HG03520 (cell line): ENCODE results near the gene KIFC1.
A peak's percentile ranks its signal among the peaks of the same experiment; 100 is the strongest.

Source experiments
- ATAC-seq: cut with Tn5 transposase; IDR thresholded peaks from one replicate; pipeline ENCODE4 v1.9.1; 2021; ENCODE audit warnings: mild to moderate bottlenecking, moderate library complexity; ENCODE audit not compliant: unreplicated experiment

The KIFC1 gene

GRCh38 chr6:33410050-33410710, 18.6 kb downstream of the KIFC1 start:
- peak; percentile 79 for ATAC-seq

DNA sequence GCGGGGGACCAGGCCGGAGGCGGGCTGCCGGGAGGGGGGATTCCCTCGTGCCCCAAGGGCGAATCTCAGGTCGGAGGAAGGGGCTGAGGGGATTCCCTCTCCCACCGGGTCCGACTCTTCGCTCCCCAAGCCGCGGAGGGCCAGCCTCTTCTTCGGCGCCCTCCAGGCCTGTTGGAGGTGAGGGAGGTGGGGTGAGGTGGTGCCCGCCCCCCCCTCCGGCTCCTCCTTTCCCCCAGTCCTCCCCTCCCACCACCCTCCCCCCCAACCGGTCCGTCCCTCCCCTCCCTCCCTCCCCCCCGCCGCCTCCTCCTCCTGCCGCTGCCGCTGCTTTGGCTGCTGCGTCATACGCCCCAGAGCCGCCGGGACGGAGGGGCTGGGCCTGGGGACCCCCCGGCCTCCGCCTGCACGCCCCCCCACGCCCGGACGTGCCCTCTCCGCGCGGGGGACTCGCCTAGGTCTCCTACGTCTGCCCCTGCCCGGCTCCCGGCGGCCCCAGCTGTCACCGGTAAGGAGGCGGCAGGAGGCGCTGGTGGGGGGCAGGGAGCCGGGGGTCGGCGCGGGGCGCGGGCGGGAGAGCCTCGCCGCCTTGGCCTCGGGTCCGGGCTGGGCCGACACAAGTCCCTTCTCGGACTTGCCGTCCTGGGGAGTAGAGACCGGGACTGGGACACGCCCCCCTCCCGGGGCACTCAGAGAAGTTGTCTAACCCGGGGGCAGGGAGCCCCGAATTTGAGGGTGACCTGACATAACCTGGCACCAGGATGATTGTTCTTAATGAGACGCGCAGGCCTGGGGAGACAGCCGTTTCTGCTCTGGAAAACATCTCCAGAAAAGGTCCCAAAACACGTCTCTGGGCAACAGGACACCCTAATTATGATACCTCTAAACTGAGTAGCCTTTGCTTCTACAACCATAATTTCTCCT, 19.3 kb downstream of the KIFC1 start, which contains the start of gene PHF1:
Gene PHF1, plus strand, starts transcription at position 304 of the 921 bp plus-strand sequence. CDS start 1,250 bp downstream, outside the sequence.
- peak; percentile 31 for ATAC-seq

- no peak for ATAC-seq
These were observed 20.0 kb downstream of the KIFC1 start for GRCh38 chr6:33411632-33412005.

- ATAC-seq, result no peak
These were observed 20.8 kb downstream of the KIFC1 start for GRCh38 chr6:33412140-33413009.

DNA sequence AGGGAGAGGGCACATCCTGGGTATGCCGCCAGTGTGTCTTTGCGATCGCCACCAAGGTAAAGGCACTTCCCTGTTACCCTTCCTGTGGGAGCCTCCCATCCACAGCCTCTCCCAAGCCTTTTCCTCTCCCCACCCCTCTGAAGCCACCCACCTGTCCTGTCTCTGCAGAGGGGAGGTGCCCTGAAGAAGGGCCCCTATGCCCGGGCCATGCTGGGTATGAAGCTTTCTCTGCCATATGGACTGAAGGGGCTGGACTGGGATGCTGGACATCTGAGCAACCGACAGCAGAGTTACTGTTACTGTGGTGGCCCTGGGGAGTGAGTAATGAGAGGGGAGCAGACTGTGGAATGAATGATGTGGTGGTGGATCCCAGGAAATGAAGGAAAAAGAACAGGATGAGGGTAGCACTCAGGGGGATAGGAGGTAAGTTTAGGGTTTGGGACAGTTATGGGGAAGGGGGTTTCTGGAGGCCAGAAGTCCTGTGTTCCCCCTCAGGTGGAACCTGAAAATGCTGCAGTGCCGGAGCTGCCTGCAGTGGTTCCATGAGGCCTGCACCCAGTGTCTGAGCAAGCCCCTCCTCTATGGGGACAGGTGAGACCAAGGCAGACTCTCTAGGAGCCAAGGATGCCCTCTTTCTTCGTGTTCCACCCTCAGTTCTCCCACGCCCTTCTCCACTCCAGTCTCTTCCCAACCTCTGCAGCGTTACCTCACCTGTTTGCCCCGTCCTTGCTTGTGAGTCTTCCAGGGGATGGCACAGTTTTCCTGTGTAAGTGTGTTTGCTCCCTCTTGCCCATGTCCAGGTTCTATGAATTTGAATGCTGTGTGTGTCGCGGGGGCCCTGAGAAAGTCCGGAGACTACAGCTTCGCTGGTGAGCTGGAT, 21.9 kb downstream of the KIFC1 start:
- no peak for ATAC-seq

GRCh38 chr6:33414592-33415271, 23.1 kb downstream of the KIFC1 start:
- ATAC-seq, result no peak

GRCh38 chr6:33415831-33416230, 24.2 kb downstream of the KIFC1 start:
- no peak for ATAC-seq

DNA sequence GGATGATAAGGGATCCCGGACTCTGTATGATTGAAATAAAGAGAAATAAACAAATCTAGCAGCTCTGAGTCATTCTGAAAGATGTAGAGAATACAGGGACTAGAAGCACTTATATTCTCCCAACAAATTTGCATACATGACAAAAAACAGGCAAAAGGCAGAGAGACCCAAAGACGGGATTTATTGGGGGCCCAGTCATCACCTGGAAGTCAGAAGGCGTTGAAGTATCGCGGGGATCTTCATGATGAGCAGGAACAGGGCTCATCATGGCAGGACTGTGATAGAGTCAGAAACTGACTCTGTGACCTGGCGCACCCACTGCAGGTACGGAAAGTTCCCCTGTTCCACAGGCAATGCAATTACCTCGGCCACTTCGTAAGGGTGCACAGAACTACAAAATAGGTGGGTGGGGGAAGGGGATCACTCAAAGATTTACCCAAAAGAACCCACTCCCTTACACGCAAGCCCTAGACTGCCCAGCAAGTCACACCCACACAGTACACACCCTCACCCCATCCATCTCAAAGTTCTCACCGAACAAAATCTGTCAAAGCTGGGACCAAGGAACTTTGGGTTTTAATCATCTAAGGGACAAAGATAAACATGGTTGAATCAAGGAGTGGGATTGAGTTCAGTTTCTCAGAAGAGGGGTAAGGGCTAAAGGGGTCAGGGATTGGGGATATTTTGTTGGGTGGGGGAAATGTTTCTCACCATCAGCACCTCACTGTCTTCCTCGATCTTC, 24.9 kb downstream of the KIFC1 start:
- ATAC-seq, result no peak

DNA sequence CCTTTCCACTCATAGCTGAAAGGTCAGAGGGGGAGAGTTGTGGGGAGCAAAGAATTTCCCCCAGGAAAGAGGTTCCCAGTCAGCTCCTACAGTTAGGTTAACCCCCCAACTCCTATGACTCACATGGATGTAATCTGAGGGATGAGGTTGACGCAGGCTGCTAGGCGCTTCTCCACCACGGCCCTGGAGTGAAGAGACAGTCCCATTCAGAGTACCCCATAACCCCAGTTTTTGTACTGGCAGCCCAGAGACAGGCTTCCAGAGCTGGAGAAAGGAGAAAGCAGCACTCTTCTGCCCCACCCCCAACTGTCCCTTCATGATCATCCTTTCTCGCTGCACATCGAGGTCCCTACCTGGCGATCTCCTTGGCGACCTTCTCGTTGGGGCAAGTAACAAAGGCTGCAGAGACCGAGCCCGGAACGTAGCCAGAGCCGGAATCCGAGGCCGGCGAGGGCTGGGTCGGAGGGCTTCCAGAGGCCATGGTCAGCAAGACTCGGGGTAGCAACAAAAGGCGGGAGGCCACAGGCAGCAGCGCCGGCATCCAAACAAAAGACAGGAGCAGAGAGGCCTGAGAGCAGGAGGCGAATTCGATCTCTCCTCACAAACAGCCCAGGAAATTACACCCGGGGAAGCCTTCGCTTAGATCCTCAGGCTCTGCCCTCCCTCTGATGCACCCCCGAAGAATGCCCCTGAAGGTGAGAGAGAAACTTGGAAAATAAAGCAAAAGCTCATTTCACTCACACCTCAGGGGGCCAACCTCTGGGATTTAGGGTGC, 25.7 kb downstream of the KIFC1 start:
- no peak for ATAC-seq

DNA sequence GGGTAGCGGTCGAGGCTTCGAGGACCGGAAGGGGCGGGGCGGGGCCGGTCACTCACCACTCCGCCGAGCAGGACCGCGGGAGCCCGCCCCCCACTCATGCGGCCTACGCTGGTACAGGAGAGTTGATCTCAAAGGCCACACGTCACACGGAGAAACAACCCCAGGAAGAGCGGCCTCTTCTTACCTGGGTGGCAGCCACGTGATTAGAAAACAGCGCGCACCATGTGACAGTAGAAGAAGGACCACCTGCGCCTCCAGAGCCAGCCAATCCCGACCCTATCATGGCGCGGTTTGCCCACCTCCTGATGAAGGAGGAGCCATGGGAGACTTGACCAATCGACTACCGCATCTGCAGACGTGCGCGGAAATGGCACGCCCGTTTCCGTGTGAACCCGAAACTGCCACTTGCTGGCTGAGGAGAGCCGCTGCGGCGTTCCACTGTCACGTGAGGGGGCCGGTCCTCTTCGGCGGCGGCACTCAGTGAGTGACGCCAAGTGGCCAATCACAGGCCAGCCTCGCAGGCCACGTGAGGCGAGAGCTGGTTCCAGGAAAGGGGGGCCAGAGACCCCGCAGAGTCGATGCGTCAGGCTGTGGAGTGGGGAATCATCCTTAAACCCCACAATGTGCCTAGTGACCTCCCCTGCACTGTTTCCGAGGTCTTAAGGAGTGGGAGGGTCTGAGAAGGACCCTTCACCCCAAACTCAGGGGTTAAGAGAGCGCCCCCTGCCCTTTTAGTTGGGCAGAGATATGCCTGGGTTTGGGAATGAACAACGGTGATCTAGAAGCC, 26.5 kb downstream of the KIFC1 start, which contains the start of gene CUTA:
Gene CUTA, minus strand, starts transcription at position 205 of the 787 bp plus-strand sequence. Its CDS starts 107 bp downstream, at position 98.
- peak; percentile 77 for ATAC-seq

GRCh38 chr6:33418690-33419291, 27.2 kb downstream of the KIFC1 start:
- ATAC-seq, result no peak

- ATAC-seq, result no peak
These were observed 28.2 kb downstream of the KIFC1 start, which contains the start of gene SYNGAP1 for GRCh38 chr6:33419580-33420490. Gene SYNGAP1, plus strand, starts transcription at chr6:33420065. Its CDS starts 200 bp downstream, at chr6:33420265.

- no peak for ATAC-seq
These were observed 29.1 kb downstream of the KIFC1 start for GRCh38 chr6:33420491-33421343.

GRCh38 chr6:33421344-33421643, 29.7 kb downstream of the KIFC1 start:
- no peak for ATAC-seq

DNA sequence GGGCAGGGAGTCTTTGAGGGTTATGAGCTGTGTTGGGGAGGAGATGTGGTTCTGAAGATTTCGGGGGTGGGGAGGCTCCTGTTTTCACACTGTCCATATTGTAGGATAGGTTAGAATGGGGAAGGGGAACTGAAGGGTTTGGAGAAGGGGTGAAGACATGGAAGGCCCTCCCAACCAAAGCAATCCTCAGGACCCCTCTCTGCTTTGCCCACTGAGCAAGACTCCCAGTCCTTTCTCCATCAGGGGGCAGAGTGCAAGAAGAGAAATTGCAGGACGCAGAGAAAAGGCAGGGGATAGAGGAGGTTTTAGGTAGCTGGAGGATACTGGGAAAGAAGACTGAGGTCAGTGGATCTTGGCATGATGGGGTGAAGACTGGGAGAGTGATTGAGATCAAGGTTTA, 32.2 kb downstream of the KIFC1 start:
- no peak for ATAC-seq
